ENCODE data around the gene ARHGEF25. TPM values are rescaled to one million over a fixed set of nuclear protein-coding genes. Genes with fewer than 3 reads are reported as not detected.

Gene ARHGEF25
- total and polyA plus RNA-seq, 12 donors = 5.0 to 49.2 (median 9.0) TPM

DNA sequence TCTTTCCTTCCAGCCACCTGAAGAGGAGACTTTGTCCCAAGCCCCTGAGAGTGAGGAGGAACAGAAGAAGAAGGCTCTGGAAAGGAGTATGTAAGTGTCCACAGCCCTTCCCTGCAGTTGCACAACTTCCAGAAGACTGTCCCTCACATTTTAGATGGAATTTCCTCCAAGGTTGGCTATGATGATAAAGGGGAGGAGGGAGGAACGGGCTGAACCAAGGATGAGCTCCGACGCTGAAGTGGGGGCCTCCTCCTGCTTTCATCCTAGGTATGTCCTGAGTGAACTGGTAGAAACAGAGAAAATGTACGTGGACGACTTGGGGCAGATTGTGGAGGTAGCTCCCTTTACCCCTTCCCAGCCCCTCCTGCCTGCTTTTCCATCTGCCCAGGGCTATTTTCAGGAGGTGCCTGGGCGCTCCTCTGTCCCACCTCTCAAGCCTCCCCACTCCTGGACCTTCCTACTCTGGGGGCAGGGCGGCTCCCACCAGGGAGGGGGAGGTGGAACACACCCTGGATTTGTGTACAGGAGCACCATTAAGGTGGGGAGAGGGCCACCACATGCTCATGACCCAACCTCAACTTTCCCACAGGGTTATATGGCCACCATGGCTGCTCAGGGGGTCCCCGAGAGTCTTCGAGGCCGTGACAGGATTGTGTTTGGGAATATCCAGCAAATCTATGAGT lies 2.3 kb downstream of the ARHGEF25 start:
- DNase-seq = no peak
- no peak for ATAC-seq
- peaks cover 0 to 81% (median 33%) of the 10 kb centered on the region in 9 donors for H3K4me1 ChIP-seq
- intact Hi-C loops (cut with DNase I) = no loop called here
- peaks cover 0 to 37% (median 6%) of the 10 kb centered on the region in 9 donors for H3K36me3 ChIP-seq
- H3K4me3 ChIP-seq = no peak overlapping the region
- WGBS, 2 donors = 81 to 87% methylated on average over 10 of the region's 10 CpGs
- H3K27me3 ChIP-seq = peaks cover 0 to 72% (median 0%) of the 10 kb centered on the region in 7 donors
- no peaks in the 10 kb centered on the region for H3K9me3 ChIP-seq
- TF ChIP-seq, protein P1, sequence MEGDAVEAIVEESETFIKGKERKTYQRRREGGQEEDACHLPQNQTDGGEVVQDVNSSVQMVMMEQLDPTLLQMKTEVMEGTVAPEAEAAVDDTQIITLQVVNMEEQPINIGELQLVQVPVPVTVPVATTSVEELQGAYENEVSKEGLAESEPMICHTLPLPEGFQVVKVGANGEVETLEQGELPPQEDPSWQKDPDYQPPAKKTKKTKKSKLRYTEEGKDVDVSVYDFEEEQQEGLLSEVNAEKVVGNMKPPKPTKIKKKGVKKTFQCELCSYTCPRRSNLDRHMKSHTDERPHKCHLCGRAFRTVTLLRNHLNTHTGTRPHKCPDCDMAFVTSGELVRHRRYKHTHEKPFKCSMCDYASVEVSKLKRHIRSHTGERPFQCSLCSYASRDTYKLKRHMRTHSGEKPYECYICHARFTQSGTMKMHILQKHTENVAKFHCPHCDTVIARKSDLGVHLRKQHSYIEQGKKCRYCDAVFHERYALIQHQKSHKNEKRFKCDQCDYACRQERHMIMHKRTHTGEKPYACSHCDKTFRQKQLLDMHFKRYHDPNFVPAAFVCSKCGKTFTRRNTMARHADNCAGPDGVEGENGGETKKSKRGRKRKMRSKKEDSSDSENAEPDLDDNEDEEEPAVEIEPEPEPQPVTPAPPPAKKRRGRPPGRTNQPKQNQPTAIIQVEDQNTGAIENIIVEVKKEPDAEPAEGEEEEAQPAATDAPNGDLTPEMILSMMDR (IDR thresholded peaks at IDR 0.05) = no peak
- peak overlapping the region in 2 of 10 donors; percentile 0 to 91 for H3K27ac ChIP-seq

DNA sequence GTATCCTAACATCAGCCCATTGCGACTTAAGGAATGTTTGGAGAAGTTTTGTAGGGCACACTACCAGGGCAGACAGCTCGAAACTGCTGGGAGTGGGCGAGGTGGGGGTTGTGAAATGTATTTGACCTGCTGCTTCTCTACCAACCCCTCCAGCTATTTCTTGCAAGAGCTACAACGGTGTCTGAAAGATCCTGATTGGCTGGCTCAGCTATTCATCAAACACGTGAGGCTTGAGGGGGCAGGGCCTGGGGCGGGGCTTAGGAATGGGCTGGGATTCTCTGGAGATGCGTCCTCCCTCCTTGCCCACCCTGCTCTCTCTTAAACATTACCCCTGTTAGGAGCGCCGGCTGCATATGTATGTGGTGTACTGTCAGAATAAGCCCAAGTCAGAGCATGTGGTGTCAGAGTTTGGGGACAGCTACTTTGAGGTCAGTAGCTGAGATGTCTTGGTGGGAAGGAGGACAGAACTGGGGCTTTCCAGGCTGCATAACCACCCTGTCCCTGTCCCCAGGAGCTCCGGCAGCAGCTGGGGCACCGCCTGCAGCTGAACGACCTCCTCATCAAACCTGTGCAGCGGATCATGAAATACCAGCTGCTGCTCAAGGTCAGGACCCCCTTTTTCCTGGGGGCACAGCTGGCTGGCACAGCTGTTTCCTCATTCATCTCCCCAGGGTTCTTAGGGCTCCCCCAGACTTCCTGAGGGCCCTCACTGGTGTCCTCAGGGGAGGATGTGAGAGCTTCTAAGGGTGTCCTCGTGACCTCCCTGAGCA lies 3.1 kb downstream of the ARHGEF25 start:
- peaks cover 0 to 82% (median 33%) of the 10 kb centered on the region in 9 donors for H3K4me1 ChIP-seq
- intact Hi-C loops (cut with DNase I) = no loop called here

DNA sequence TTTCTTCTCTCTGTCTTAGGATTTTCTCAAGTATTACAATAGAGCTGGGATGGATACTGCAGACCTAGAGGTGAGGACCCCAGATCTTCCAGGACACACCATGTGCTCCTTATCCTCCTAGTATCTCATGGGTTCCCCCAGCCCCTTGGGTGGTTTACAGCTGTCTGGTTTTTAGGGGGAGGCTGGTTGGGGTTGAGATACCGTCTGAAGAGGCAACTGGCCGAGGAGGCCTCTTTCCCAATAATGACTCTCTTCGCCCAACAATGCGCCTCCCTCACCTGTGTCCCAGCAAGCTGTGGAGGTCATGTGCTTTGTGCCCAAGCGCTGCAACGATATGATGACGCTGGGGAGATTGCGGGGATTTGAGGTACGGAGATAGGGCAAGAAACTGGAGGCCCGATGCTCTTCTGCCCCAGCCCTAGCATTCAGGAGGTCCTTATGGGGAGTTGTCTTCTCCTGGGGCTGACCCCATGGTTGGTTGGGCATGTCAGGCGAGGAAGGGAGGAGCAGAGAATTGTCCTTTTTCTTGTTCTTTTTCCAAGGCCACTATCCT lies 3.8 kb downstream of the ARHGEF25 start:
- Histone ChIP-seq H3K27ac (peak overlapping the region in 4 of 10 donors; percentile 11 to 75 (median 52)), H3K4me3 (peak overlapping the region in 2 of 10 donors; percentile 25 to 54), H3K36me3 (peaks cover 0 to 28% (median 6%) of the 10 kb centered on the region in 9 donors), H3K9me3 (no peaks in the 10 kb centered on the region), H3K27me3 (peaks cover 0 to 82% (median 7%) of the 10 kb centered on the region in 7 donors), H3K4me1 (peaks cover 0 to 80% (median 33%) of the 10 kb centered on the region in 9 donors)
- intact Hi-C loops (cut with DNase I) = no loop called here
- TF ChIP-seq, protein P1 (IDR thresholded peaks at IDR 0.05) = no peak
- no peak for DNase-seq
- ATAC-seq = no peak
- 84 to 86% methylated on average over 11 of the region's 11 CpGs for WGBS, 2 donors

More for the DNA sequence above, 3.1 kb downstream of the ARHGEF25 start:
- Histone ChIP-seq H3K27ac (peak overlapping the region in 3 of 10 donors; percentile 0 to 31 (median 11)), H3K4me3 (peak overlapping the region in 1 of 10 donors; percentile 25), H3K9me3 (no peaks in the 10 kb centered on the region), H3K27me3 (peaks cover 0 to 80% (median under 1%) of the 10 kb centered on the region in 7 donors), H3K36me3 (peaks cover 0 to 29% (median 6%) of the 10 kb centered on the region in 9 donors)
- 62 to 66% methylated on average over 14 of the region's 14 CpGs for WGBS, 2 donors
- ATAC-seq (no peak), DNase-seq (peak; percentile 58 to 75)
- TF ChIP-seq, protein P1 (IDR thresholded peaks at IDR 0.05) = no peak

DNA sequence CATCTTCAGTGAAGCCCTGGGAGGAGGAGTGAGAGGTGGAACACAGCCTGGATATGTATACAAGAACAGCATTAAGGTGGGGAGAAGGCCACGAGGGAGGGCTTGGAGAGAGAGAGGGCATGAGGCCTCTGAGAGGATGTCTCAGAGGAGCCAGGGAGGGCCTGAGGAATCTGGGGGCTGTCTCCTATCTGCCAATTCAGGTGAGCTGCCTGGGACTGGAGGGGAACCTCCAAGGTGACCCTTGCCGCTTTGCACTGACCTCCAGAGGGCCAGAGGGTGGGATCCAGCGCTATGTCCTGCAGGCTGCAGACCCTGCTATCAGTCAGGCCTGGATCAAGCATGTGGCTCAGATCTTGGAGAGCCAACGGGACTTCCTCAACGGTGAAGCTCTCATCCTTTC lies 4.4 kb downstream of the ARHGEF25 start:
- intact Hi-C loops (cut with DNase I) = no loop called here
- peaks cover 0 to 28% (median 6%) of the 10 kb centered on the region in 9 donors for H3K36me3 ChIP-seq
- ATAC-seq (no peak), DNase-seq (no peak)
- 76 to 84% methylated on average over 5 of the region's 5 CpGs for WGBS, 2 donors
- peak overlapping the region in 7 of 10 donors; percentile 14 to 60 (median 38) for H3K4me3 ChIP-seq
- no peaks in the 10 kb centered on the region for H3K9me3 ChIP-seq
- peaks cover 2 to 82% (median 14%) of the 10 kb centered on the region in 7 donors for H3K27me3 ChIP-seq
- TF ChIP-seq, protein P1 (IDR thresholded peaks at IDR 0.05) = no peak
- peak overlapping the region in 5 of 10 donors; percentile 35 to 75 (median 61) for H3K27ac ChIP-seq
- peaks cover under 1 to 79% (median 30%) of the 10 kb centered on the region in 9 donors for H3K4me1 ChIP-seq

All from heart right ventricle (tissue), 16 donors.